Thyroid gland (tissue), 4 donors: ENCODE measurements around the gene KCNE1.

ENCODE experiments used
- POLR2A ChIP-seq, 2 donors: fragments of 450-650 bp; IDR thresholded peaks; one replicate each; pipeline ENCODE4 v1.6.1; 2017; ENCODE audit warnings: antibody characterized with exemption in 2 of 2, mild to moderate bottlenecking in 2 of 2, moderate library complexity in 1 of 2
- TF ChIP-seq, protein P1 (sequence below), 6 experiments: fragments of 200-600 bp in 3 of 6; fragments of 450-650 bp in 3 of 6; sonication (generic) in 3 of 6; IDR thresholded peaks; one replicate each; pipeline ENCODE4 v1.5.1; 2016 to 2019; ENCODE audit warnings: antibody characterized with exemption in 6 of 6, mild to moderate bottlenecking in 2 of 6, inconsistent platforms in 1 of 6, moderate library complexity in 1 of 6

DNA sequence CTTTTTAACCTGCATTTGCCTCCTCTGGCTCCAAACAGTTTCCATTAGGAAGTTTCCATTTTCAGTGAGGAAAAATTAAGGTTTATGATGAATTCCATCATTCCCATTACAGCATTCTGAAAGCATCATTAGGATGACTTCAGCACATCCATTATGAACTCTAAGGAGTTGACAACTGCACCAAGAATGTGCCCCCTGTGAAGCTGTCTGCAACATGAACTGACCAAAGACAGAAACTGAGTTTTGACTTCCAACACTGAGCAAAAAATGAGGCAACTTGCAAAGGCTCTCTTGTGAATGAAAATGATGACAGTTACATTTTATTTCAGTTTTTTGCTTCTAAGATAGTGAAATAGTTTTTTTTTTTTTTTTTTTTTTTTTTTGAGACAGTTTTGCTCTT is 18.3 kb upstream of the KCNE1 start:
- TF ChIP-seq, protein P1, sequence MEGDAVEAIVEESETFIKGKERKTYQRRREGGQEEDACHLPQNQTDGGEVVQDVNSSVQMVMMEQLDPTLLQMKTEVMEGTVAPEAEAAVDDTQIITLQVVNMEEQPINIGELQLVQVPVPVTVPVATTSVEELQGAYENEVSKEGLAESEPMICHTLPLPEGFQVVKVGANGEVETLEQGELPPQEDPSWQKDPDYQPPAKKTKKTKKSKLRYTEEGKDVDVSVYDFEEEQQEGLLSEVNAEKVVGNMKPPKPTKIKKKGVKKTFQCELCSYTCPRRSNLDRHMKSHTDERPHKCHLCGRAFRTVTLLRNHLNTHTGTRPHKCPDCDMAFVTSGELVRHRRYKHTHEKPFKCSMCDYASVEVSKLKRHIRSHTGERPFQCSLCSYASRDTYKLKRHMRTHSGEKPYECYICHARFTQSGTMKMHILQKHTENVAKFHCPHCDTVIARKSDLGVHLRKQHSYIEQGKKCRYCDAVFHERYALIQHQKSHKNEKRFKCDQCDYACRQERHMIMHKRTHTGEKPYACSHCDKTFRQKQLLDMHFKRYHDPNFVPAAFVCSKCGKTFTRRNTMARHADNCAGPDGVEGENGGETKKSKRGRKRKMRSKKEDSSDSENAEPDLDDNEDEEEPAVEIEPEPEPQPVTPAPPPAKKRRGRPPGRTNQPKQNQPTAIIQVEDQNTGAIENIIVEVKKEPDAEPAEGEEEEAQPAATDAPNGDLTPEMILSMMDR (IDR thresholded peaks at IDR 0.05), result no peak
- no peak for TF ChIP-seq POLR2A (IDR thresholded peaks at IDR 0.05)
